Hepatocyte (in vitro differentiated cells): ENCODE measurements around the gene BCAS3. TPM values are rescaled to one million over a fixed set of nuclear protein-coding genes. Genes with fewer than 3 reads are reported as not detected.
A peak's percentile ranks its signal among the peaks of the same experiment; 100 is the strongest.

Source experiments
- DNase-seq: peaks from one replicate; pipeline ENCODE4 v3.0.0-alpha.2; 2016; ENCODE audit warnings: low spot score
- H2AFZ ChIP-seq: fragments of 200-600 bp; sonication (generic); 2 replicates; pipeline ENCODE4 v1.6.0; 2016; ENCODE audit warnings: antibody characterized with exemption, mild to moderate bottlenecking
- H3K27ac ChIP-seq: fragments of 200-600 bp; sonication (generic); 2 replicates; pipeline ENCODE4 v1.5.1; 2016; ENCODE audit warnings: mild to moderate bottlenecking
- H3K27me3 ChIP-seq: fragments of 200-600 bp; sonication (generic); 2 replicates; pipeline ENCODE4 v1.6.1; 2016
- H3K36me3 ChIP-seq: fragments of 200-600 bp; sonication (generic); replicated peaks from 2 replicates; pipeline ENCODE4 v1.5.1; 2016; ENCODE audit warnings: low read depth; ENCODE audit not compliant: insufficient read depth
- H3K4me1 ChIP-seq: fragments of 200-600 bp; sonication (generic); 2 replicates; pipeline ENCODE4 v1.5.1; 2016; ENCODE audit warnings: mild to moderate bottlenecking, moderate library complexity; ENCODE audit not compliant: insufficient read depth
- H3K4me2 ChIP-seq: fragments of 200-600 bp; sonication (generic); 2 replicates; pipeline ENCODE4 v1.6.0; 2016
- H3K4me3 ChIP-seq: fragments of 200-600 bp; sonication (generic); 2 replicates; pipeline ENCODE4 v1.5.1; 2016; ENCODE audit warnings: mild to moderate bottlenecking
- H3K79me2 ChIP-seq: fragments of 200-600 bp; sonication (generic); 2 replicates; pipeline ENCODE4 v1.6.0; 2017; ENCODE audit warnings: mild to moderate bottlenecking
- H3K9me2 ChIP-seq: fragments of 200-600 bp; sonication (generic); replicated peaks from 2 replicates; pipeline ENCODE4 v1.6.0; 2017; ENCODE audit warnings: mild to moderate bottlenecking; ENCODE audit not compliant: insufficient read depth
- H3K9me3 ChIP-seq: fragments of 200-600 bp; sonication (generic); 2 replicates; pipeline ENCODE4 v1.5.1; 2016; ENCODE audit warnings: low read depth, mild to moderate bottlenecking
- H4K20me1 ChIP-seq: fragments of 200-600 bp; sonication (generic); 2 replicates; pipeline ENCODE4 v1.6.0; 2016; ENCODE audit warnings: mild to moderate bottlenecking; ENCODE audit not compliant: insufficient read depth, poor library complexity, severe bottlenecking
- CTCF ChIP-seq: fragments of 200-600 bp; sonication (generic); IDR thresholded peaks from 2 replicates; pipeline ENCODE4 v1.5.1; 2016; ENCODE audit warnings: antibody characterized with exemption, mild to moderate bottlenecking; ENCODE audit not compliant: poor library complexity
- EZH2 ChIP-seq: fragments of 200-600 bp; sonication (generic); IDR thresholded peaks from 2 replicates; pipeline ENCODE4 v1.6.1; 2016; ENCODE audit warnings: antibody characterized with exemption, mild to moderate bottlenecking, borderline replicate concordance
- EZH2phosphoT487 ChIP-seq: fragments of 200-600 bp; sonication (generic); IDR thresholded peaks from one replicate; pipeline ENCODE4 v1.6.1; 2018; ENCODE audit warnings: antibody characterized with exemption, mild to moderate bottlenecking, low read depth, moderate library complexity; ENCODE audit not compliant: unreplicated experiment, severe bottlenecking
- WGBS: methylation state at CpG from one replicate; pipeline ENCODE4 v1.1.6; 2016; ENCODE audit warnings: low lambda C conversion rate; ENCODE audit errors: missing lambda C conversion rate; 5-methylcytosine and 5-hydroxymethylcytosine counted together
- polyA plus RNA-seq: library from polyadenylated mRNA; unstranded; fragments of >200 nt; fragmentation: Nextera tagmentation; extraction: Ambion mirVana; gene quantifications from 2 replicates; pipeline ENCODE4 v1.2.1, GENCODE V29; 2016
- total RNA-seq: library from RNA; depleted of rRNA; stranded (reverse); fragments of >200 nt; gene quantifications from 2 replicates; pipeline ENCODE4 v1.2.3, GENCODE V29; 2014

Gene BCAS3
- total and polyA plus RNA-seq, 2 experiments from 2014 or later: 16.5 to 58.8 TPM

- peak overlapping the region; percentile 72 for H3K4me2 ChIP-seq
- TF ChIP-seq EZH2phosphoT487 (no peak), EZH2 (no peak), CTCF (no peak)
- H3K27ac ChIP-seq: peak overlapping the region; percentile 59
Observed at GRCh38 chr17:61416211-61416539, 738.5 kb downstream of the BCAS3 start.

GRCh38 chr17:61416540-61417363 is 739.1 kb downstream of the BCAS3 start:
- Histone ChIP-seq H3K4me2 (peak overlapping the region; percentile 72), H3K79me2 (peaks cover 20% of the 10 kb centered on the region), H3K9me2 (no peaks in the 10 kb centered on the region), H4K20me1 (no peaks in the 10 kb centered on the region), H3K27me3 (no peaks in the 10 kb centered on the region), H3K36me3 (no peaks in the 10 kb centered on the region), H3K4me3 (no peak overlapping the region), H2AFZ (peak overlapping the region; percentile 9), H3K27ac (peak overlapping the region; percentile 59), H3K9me3 (no peaks in the 10 kb centered on the region), H3K4me1 (peaks cover 14% of the 10 kb centered on the region)
- DNase-seq: peak; percentile 95
- 20% methylated on average over 43 of the region's 43 CpGs for WGBS
- no peak for TF ChIP-seq EZH2
- TF ChIP-seq CTCF: peak; percentile 98

More at GRCh38 chr17:61416211-61416539, 738.5 kb downstream of the BCAS3 start:
- Histone ChIP-seq H3K9me3 (no peaks in the 10 kb centered on the region), H3K4me1 (peaks cover 14% of the 10 kb centered on the region), H2AFZ (peak overlapping the region; percentile 9), H4K20me1 (no peaks in the 10 kb centered on the region), H3K4me3 (no peak overlapping the region), H3K36me3 (no peaks in the 10 kb centered on the region), H3K79me2 (peaks cover 20% of the 10 kb centered on the region), H3K27me3 (no peaks in the 10 kb centered on the region), H3K9me2 (no peaks in the 10 kb centered on the region)
- no peak for DNase-seq
- WGBS: 78% methylated on average over 6 of the region's 6 CpGs

- TF ChIP-seq EZH2phosphoT487 (no peak), CTCF (no peak), EZH2 (no peak)
- no peak for DNase-seq
- Histone ChIP-seq H3K9me3 (no peaks in the 10 kb centered on the region), H3K36me3 (no peaks in the 10 kb centered on the region), H3K27me3 (no peaks in the 10 kb centered on the region), H3K9me2 (no peaks in the 10 kb centered on the region), H3K4me3 (no peak overlapping the region), H3K4me1 (peaks cover 8% of the 10 kb centered on the region), H4K20me1 (no peaks in the 10 kb centered on the region), H3K27ac (no peak overlapping the region), H3K4me2 (no peak overlapping the region), H2AFZ (no peak overlapping the region), H3K79me2 (peaks cover 10% of the 10 kb centered on the region)
- WGBS: 92% methylated on average over 2 of the region's 2 CpGs
Observed at GRCh38 chr17:61418449-61418848, 740.8 kb downstream of the BCAS3 start.
